GM18907 (cell line): Measurements from ENCODE around the gene GJA5.

Source experiments
- ATAC-seq: cut with Tn5 transposase; IDR thresholded peaks from one replicate; pipeline ENCODE4 v1.9.1; 2021; ENCODE audit warnings: mild to moderate bottlenecking, moderate library complexity; ENCODE audit not compliant: unreplicated experiment

GJA5 gene

DNA sequence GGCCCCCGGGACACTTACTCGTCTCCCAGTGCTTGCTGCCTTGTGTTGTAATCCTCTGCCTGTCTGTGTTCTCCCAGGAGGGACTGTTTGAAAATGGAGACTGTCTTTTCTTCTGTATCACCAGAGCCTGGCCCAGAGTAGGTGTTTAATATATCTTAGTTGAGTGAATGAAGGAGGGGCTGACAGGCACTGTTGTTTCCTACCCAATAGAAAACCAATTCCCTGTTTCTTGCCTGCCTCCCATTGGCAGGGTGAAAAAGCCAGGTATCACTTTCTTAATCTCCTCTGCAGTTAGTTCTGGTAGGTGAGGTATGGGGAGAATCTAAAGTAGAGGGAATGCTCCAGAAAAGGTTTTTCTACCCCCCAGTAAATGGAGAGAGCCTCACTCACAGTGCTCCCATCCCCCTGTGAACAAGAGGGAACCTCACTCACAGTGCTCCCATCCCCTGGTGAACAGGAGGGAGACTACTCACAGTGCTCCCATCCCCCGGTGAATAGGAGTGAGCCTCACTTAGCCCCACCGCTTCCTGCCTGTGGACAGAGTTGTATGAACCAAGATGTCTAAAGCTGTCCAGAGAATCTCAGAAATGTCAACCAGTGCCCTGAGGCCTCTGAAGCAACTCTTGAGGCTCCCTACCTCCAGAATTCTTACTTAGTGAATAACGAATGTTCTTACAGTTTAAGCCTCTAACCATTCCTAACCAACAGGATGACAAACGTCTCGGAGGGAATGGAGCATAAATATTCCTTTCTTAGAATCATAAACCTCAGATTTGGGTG is at the start of gene GJA5:
GJA5 (minus strand) TSS at position 122 of the 780 bp plus-strand sequence. CDS start 1,364 bp downstream, outside the sequence.
- ATAC-seq, result no peak

DNA sequence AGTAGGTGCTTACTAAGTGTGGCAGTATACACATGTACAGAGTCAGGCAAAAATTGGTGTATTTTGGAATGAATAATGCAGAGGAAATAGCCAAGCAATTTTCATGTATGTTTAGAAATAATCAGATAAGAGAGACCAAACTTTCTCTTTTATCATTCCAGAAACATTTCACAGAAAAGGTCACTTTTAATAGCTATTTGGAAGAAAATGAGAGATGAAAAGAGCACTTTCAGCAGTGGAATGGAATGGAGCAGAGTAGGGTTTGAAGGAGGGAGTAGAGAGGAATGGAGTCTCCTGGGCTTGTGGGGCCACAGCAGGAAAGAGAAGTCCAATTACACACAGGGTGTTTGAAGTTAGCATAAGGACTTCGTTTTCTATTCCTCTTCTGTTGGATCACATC is 48.8 kb upstream of the GJA5 start:
- no peak for ATAC-seq

DNA sequence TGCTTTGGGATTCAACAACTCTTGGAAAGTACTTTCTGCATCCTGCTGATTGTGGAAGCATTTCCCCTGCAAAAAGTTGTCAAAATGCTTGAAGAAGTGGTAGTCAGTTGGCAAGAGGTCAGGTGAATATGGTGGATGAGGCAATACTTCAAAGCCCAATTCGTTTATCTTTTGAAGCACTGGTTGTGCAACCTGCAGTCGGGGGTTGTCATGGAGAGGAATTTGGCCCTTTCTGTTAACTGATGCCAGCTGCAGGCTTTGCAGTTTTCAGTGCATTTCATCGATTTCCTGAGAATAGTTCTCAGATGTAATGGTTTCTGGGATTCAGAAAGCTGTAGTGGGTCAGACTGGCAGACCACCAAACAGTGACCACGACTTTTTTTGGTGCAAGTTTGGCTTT is 47.6 kb upstream of the GJA5 start:
- no peak for ATAC-seq

DNA sequence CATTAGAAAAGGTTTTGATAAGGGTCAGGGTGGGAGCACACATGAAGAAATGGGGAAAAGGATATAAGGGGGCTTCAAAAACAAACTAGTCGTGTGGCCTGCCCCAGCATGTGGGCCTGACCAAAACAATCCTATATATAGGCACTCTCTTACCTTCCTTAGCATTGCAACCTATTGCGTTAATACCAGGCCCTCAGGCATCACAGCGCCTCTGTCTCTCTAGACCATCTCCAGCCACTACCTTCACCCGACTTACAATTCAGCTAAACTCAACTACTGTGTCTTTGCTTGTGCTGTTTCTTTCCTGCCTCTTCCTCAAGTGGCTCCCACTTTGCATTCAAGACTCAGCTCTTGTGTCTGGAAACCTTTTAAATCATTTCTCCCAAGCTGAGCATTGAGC is 47.0 kb upstream of the GJA5 start:
- ATAC-seq, result no peak

DNA sequence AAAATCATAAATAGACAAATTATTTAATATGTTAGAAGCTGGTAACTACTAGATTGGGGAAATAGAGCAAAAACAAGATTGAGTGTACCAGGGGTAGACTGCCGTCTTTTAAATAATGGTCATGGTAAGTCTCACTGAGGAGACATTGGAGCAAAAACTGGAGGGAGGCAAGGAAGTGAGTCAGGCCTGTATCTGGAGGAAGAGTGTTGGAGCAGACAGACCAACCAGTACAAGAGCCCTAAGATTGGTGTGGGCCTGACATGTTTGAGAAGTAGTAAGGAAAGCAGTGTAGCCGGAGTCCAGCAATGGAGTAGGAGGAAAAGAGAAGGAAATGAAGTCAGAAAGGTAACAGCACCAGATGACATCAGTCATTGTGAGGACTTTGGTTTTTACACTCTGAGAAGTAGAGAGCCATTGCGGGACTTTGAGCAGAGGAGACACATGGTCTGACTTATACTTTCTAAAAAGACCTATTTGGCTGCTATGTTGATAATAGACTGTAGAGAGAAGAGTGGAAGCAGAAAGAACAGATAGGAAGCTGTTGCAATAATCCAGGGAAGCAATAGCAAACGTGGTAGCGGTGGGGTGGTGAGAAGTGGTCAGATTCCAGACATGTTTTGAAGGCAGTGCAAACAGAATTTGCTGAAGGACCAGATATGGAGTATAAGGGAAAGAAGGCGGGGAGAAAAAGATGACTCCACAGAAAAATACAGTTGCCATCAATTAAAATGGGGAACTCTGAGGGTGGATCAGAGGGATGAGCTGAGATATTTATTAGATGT is 44.7 kb upstream of the GJA5 start:
- ATAC-seq, result no peak

- no peak for ATAC-seq
Observed at GRCh38 chr1:147800804-147801203, 40.4 kb upstream of the GJA5 start.

DNA sequence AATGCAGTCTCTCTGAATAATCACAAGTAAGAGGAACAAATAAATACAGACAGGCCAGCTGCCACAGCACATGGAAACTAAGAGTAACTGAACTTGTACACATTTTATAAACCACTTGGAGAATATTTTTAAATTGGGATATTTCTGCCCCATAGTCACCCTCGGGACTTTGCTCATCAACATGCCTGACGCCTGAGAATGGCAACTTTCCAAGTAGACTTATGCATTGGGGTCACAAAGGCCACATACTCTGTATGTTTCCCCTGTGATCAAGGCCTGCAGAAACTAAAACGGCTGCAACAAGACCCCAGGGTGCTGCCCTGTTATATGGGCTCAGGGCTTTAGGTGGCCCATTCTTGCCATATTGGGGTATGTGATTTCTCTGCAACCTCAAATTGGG is 38.3 kb upstream of the GJA5 start:
- no peak for ATAC-seq

DNA sequence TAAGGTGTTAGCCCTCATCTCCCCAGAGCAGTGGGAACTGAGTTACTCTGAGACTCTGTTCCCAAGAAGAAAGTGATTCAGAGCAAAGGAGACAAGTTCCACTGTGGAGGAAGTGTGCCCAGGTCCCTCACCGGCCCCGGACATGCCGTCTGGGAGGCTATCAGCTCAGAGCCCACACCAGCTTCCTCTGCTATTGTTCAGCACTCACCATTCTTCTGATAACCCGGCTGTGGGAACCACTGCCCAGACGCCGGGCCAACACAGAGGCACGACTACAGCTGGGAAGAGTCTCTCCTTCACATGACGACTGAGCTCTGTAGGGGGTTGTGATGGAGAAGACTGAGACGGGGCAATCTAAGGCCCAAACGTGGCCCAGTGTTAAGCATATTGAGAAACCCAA is 34.2 kb upstream of the GJA5 start:
- no peak for ATAC-seq

DNA sequence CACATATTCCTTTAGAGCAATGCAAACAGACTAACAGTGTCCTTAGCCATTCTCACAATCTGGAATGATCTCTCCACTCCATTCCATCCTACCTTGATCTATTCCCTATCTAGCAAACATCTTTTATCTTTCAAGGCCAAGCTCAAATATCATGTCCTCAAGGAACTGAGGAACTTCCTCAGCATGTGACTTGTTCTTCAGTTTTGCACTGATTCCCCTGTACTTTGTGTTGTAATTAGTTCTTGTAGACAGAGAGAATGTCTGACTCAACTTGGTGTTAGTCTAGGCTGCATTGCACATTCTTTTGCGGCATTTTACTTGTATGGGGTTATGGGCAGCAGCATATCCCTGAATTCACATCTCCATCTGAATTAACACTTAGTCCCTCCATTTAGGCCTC is 31.5 kb upstream of the GJA5 start:
- ATAC-seq, result no peak

DNA sequence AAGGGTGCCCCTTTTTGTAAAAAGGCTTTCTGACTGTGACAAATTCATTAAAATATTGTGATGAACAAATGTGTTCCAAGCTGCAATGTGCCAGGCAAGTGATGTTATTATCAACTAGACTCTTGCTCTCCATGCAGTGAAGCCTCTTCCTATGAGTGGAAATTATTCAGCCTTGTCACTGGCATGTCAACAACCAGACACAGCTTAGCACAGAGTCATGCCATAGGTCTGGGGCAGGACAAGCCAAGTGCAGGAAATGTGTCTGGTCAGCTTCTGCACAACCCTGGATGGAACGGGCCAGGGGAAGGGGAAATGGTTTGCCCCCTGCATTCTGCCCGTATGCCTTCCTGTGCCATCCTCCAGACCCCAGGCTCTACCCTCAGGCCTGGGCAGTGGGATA is 27.4 kb upstream of the GJA5 start:
- ATAC-seq, result no peak

DNA sequence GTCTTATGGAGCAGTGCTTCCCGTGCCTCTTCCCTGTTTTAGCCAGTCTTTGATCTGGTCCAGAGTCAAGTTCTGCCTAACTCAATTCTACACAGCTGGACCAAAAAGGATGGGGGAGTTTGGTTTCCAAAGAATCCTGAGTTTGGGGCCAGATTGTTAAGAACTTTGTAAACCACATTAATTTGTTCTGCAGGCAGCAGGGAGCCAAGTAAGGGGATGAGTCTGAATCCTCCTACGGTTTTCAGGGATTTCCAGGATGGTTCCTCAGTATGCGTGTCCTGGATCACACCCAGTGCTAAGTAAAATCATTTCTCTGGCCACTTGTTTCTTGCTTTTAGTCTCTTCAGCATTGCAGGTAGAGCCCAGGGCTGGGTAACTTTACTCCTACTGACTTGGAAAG is 26.1 kb upstream of the GJA5 start:
- ATAC-seq, result no peak

DNA sequence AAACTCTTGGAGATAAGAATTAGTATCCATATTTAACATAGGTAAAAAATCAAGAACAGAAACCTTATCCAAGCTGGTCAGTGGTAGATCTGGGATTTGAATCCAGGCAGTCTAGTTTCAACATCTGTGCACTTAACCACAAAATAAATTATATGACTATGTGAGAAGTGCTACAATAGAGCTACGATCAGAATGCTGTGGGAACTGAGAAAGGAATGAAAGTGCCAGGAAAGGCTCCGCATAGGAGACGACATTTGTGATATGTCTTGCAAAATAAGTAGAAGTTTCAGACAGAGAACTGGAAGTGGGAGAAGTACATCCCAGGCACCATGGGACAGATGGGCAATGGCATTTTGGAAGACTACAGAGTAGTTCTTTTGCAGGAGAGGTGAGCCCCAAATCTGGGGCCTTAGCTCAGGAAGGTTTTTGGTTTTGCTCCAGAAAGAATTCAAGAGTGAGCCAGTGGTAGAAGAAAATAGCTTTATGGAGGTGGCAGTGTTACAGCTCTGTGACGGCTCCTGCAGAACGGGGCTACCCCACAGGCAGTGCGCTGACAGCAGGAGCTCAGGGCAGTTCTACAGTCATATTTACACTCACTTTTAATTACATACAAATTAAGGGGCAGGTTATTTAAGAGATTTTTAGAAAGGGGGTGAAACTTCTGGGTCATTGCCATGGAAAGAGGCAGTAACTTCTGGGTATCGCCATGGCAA is 25.5 kb upstream of the GJA5 start:
- ATAC-seq, result no peak

DNA sequence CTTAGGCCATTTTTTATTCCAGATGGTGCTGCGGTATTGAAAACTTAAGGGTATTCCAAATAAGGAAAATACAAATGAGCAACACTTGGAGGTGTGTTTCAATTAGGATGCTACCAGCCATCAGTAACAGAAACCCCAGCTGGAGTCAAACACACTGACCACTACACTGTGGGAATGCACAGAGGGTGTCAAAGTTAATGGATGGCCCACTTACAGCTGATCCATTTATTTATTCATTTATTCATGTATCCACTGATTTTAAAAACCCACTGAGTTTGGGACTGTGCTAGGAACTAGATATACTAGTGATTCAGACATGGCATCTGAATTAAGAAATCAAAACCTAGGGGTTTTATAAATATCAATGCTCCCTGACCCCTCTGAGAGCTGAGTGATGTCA is 24.5 kb upstream of the GJA5 start:
- no peak for ATAC-seq

DNA sequence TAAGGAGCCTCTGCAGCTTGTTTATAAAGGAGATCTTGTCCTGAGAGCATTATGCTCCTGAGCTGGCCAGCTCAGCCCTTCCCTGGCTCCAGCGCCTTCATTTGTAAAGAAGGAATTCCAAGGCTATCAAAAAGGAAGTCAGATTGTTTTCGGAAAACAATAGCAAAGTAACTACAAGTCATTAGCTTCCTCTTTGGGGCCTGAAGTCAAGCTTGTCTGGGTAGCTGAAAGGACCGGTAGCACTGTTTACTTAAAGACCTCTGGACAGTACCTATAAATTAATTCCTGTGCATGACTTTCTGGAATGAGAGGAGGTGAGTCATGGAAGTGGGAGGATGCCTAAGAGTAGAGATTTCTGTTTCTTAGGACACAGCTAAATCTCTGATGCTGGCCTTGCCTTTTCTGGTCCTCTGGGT is 20.7 kb upstream of the GJA5 start:
- ATAC-seq, result no peak

- no peak for ATAC-seq
Observed at GRCh38 chr1:147777694-147778093, 17.3 kb upstream of the GJA5 start.

- no peak for ATAC-seq
Observed at GRCh38 chr1:147773215-147773715, 12.9 kb upstream of the GJA5 start.

- ATAC-seq, result no peak
Observed at GRCh38 chr1:147772570-147772969, 12.2 kb upstream of the GJA5 start.

- no peak for ATAC-seq
Observed at GRCh38 chr1:147771226-147772125, 11.1 kb upstream of the GJA5 start.

DNA sequence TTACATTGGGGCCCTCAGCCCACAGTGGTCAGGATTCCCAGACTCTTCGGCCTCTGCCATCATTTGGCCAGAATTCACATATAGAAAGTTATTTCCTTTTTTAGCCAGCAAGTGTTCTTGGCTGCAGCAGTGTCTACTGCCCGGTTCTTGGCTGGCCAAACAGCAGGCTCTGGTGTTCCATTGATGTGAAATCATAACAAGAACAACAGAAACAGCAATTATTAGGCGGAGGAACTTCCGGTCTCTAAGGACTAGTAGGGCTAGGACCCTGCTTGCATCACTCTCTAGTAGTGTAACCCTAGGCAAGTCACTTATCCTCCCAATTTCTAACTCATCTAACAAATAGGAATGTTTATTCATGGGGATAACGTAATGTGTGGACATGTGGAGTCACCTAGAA is 8.7 kb upstream of the GJA5 start:
- no peak for ATAC-seq

- no peak for ATAC-seq
Observed at GRCh38 chr1:147768582-147768981, 8.2 kb upstream of the GJA5 start.

DNA sequence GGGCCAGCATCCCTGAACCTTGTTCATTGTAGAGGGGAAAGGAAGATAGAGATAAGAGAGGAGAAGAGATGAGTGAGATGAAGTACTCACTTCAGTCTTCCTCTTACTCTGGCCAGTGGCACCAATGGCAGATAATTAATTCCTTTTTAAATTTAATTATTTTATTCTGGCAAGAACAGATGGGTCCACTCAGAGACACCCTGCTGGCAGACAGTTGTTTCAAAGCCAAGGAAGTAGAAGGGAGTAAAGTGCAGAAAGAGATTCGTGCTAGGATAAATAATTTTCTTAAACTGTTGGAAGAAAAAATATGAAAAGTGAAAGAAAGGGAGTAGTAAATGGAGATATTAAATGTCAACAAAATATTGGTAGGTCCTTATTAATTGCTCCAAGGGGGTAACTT is 7.7 kb upstream of the GJA5 start:
- no peak for ATAC-seq
